K562 (cell line): ENCODE data around the gene ADGRD1. TPM values are rescaled to one million over a fixed set of nuclear protein-coding genes. Genes with fewer than 3 reads are reported as not detected.

ENCODE experiments used
- ATAC-seq: fragments of 200-7000 bp; cut with Tn5 transposase; 3 replicates; pipeline ENCODE4 v1.9.1; 2020; ENCODE audit warnings: moderate library complexity
- BruUV-seq: library from RNA; stranded (reverse); fragments of 400-500 nt; replicated peaks from 2 replicates; lab custom pipeline; 2021; lab: Mats Ljungman, UMichigan
- CTCF ChIA-PET: fragments of 300-600 bp; formaldehyde crosslinking; extraction: SDS; loops from one replicate; lab custom pipeline; 2021; ENCODE audit warnings: low intra/inter-chr PET ratio; lab: Yijun Ruan, JAX
- POLR2A ChIA-PET: fragments of 300-600, 350-650 bp; sonication (Branson Sonifier 250); formaldehyde crosslinking; extraction: SDS; loops from one replicate; lab custom pipeline; 2021; ENCODE audit warnings: antibody characterized with exemption, inconsistent platforms; lab: Yijun Ruan, JAX
- DNase-seq, 4 experiments: peaks; one replicate each; pipeline versions ENCODE4 v3.0.0 to v3.0.0-alpha.2; 2011 to 2018; ENCODE audit warnings: low spot score in 3 of 4, mixed read lengths in 3 of 4; ENCODE audit errors: extremely low read depth in 1 of 4
- FAIRE-seq: peaks from 2 replicates; lab custom pipeline; 2011; peaks lifted over from hg19 to GRCh38; lab: Jason Lieb, UNC
- H2AFZ ChIP-seq: 2 replicates; pipeline ENCODE4 v1.6.0; 2011; ENCODE audit warnings: low read depth, low read length, control low read depth, inconsistent platforms
- H3K27ac ChIP-seq: fragments of 200-600 bp; 3 replicates; pipeline ENCODE4 v1.8.0; 2011; ENCODE audit warnings: low read depth, mild to moderate bottlenecking, control low read depth, inconsistent platforms, low read length, moderate library complexity, mixed read lengths; ENCODE audit errors: extremely low read depth
- H3K27me3 ChIP-seq, 2 experiments: fragments of 300-600 bp in 1 of 2; 2 replicates in 1 of 2; 3 replicates in 1 of 2; pipeline versions ENCODE4 v1.6.0 to v1.8.0; 2011; ENCODE audit warnings: inconsistent platforms in 2 of 2, low read length in 2 of 2, mild to moderate bottlenecking in 1 of 2, mixed read lengths in 1 of 2, moderate library complexity in 1 of 2; ENCODE audit not compliant: control insufficient read depth in 2 of 2, insufficient read depth in 2 of 2
- H3K36me3 ChIP-seq: fragments of 300-600 bp; 3 replicates; pipeline ENCODE4 v1.8.0; 2011; ENCODE audit warnings: mild to moderate bottlenecking, low read length, inconsistent platforms; ENCODE audit not compliant: control insufficient read depth, insufficient read depth
- H3K4me1 ChIP-seq, 2 experiments: fragments of 200-600 bp in 1 of 2; replicated peaks in 1 of 2; 2 replicates in 1 of 2; 3 replicates in 1 of 2; pipeline versions ENCODE4 v1.5.1 to v1.8.0; 2011; ENCODE audit warnings: inconsistent platforms in 2 of 2, low read length in 2 of 2, mild to moderate bottlenecking in 1 of 2, mixed read lengths in 1 of 2, moderate library complexity in 1 of 2; ENCODE audit not compliant: control insufficient read depth in 2 of 2, insufficient read depth in 2 of 2
- H3K4me2 ChIP-seq: 2 replicates; pipeline ENCODE4 v1.6.1; 2011; ENCODE audit warnings: low read length, control low read depth, inconsistent platforms, mixed read lengths; ENCODE audit not compliant: insufficient read depth
- H3K4me3 ChIP-seq: fragments of 200-600 bp; sonication (generic), shearing (Covaris generic); 2 replicates; pipeline ENCODE4 v1.5.1; 2016; ENCODE audit warnings: control low read depth, inconsistent platforms
- H3K79me2 ChIP-seq: fragments of 200-600 bp; 3 replicates; pipeline ENCODE4 v1.8.0; 2011; ENCODE audit warnings: low read length, inconsistent platforms; ENCODE audit not compliant: control insufficient read depth, insufficient read depth
- H3K9ac ChIP-seq, 2 experiments: 2 replicates each; pipeline versions ENCODE4 v1.6.0 to v1.6.1; 2011; ENCODE audit warnings: low read depth in 2 of 2, low read length in 2 of 2, control low read depth in 1 of 2, inconsistent platforms in 1 of 2, mild to moderate bottlenecking in 1 of 2, mixed read lengths in 1 of 2; ENCODE audit not compliant: insufficient read depth in 1 of 2
- H3K9me1 ChIP-seq: one replicate; pipeline ENCODE4 v1.6.0; 2011; ENCODE audit warnings: inconsistent platforms, mild to moderate bottlenecking, low read length, moderate library complexity; ENCODE audit not compliant: control insufficient read depth, insufficient read depth
- H3K9me3 ChIP-seq: replicated peaks from 2 replicates; pipeline ENCODE4 v1.5.1; 2011; ENCODE audit warnings: low read depth, low read length, inconsistent platforms; ENCODE audit not compliant: control insufficient read depth, insufficient read depth
- H4K20me1 ChIP-seq: replicated peaks from 2 replicates; pipeline ENCODE4 v1.6.1; 2011; ENCODE audit warnings: low read length, inconsistent platforms, mixed read lengths; ENCODE audit not compliant: control insufficient read depth, insufficient read depth
- ARNT ChIP-seq, 2 experiments: fragments of 450-650 bp; IDR thresholded peaks; 2 replicates each; pipeline ENCODE4 v1.6.1; 2016; ENCODE audit warnings: mild to moderate bottlenecking in 1 of 2
- HMBOX1 ChIP-seq: sonication (generic); IDR thresholded peaks from 2 replicates; pipeline ENCODE4 v1.6.1; 2016
- MCM2 ChIP-seq: fragments of 450-650 bp; IDR thresholded peaks from 2 replicates; pipeline ENCODE4 v1.6.1; 2017; ENCODE audit warnings: low read depth, mild to moderate bottlenecking
- MECOM ChIP-seq: fragments of 250-450 bp; sonication (Bioruptor Pico); IDR thresholded peaks from 2 replicates; pipeline ENCODE4 v1.8.0; 2022; ENCODE audit warnings: inconsistent platforms
- NFXL1 ChIP-seq: fragments of 450-650 bp; formaldehyde crosslinking; IDR thresholded peaks from 2 replicates; pipeline ENCODE4 v1.4.0; 2021; ENCODE audit warnings: mild to moderate bottlenecking
- TBL1XR1 ChIP-seq, 2 experiments: IDR thresholded peaks; 2 replicates each; pipeline ENCODE4 v1.6.1; 2012; ENCODE audit warnings: improper control_type of control experiment in 2 of 2, low read length in 2 of 2, mild to moderate bottlenecking in 1 of 2
- YBX1 ChIP-seq: fragments of 450-650 bp; IDR thresholded peaks from 2 replicates; pipeline ENCODE4 v1.7.1; 2016; ENCODE audit warnings: mild to moderate bottlenecking
- ZNF561 ChIP-seq: fragments of 450-650 bp; formaldehyde crosslinking; conservative IDR thresholded peaks from 2 replicates; pipeline ENCODE4 v1.4.0; 2020; ENCODE audit warnings: mild to moderate bottlenecking, moderate library complexity
- WGBS: fragments of 100-300 bp; shearing (Covaris generic); methylation state at CpG from one replicate; pipeline ENCODE4 v1.1.6; 2016; ENCODE audit warnings: low coverage, mixed read lengths; ENCODE audit not compliant: insufficient coverage; ENCODE audit errors: missing lambda C conversion rate; 5-methylcytosine and 5-hydroxymethylcytosine counted together
- in situ Hi-C: fragments of 300-500 bp; cut with MboI; formaldehyde crosslinking; loops from 4 replicates; pipeline ENCODE4 v1.15.0; 2018; ENCODE audit warnings: inconsistent platforms, mixed read lengths
- intact Hi-C: fragments of 100-400 bp; cut with micrococcal nuclease; formaldehyde crosslinking; loops from 2 replicates; pipeline ENCODE4 v1.14.2; 2022
- polyA plus RNA-seq, 8 experiments: library from polyadenylated mRNA; depleted of rRNA in 4 of 8; stranded (reverse) in 5 of 8; unstranded in 3 of 8; fragments of >200 nt; fragmentation: Nextera tagmentation in 2 of 8; fragmentation: Illumina TruSeq in 1 of 8; extraction: Ambion mirVana in 2 of 8; extraction: Trizol in 1 of 8; gene quantifications; 2 replicates each; pipeline versions ENCODE4 v1.2.1 to v1.2.3, GENCODE V29; 2011 to 2014; ENCODE audit warnings: inconsistent platforms in 1 of 8, missing spikeins in 1 of 8
- total RNA-seq, 7 experiments: library from RNA; depleted of rRNA in 6 of 7; stranded (reverse); fragments of >200 nt in 6 of 7; fragmentation: Illumina TruSeq in 2 of 7; extraction: Trizol in 2 of 7; gene quantifications; 2 replicates each; pipeline versions ENCODE4 v1.2.1 to v1.2.3, GENCODE V29; 2011 to 2021; ENCODE audit warnings: low replicate concordance in 1 of 7

Gene ADGRD1
- total and polyA plus RNA-seq, 9 of the 15 experiments (the other 6 are each of a cell fraction or from before 2014, with no cell fraction given) = 1.7 to 11.7 (median 3.3) TPM

DNA sequence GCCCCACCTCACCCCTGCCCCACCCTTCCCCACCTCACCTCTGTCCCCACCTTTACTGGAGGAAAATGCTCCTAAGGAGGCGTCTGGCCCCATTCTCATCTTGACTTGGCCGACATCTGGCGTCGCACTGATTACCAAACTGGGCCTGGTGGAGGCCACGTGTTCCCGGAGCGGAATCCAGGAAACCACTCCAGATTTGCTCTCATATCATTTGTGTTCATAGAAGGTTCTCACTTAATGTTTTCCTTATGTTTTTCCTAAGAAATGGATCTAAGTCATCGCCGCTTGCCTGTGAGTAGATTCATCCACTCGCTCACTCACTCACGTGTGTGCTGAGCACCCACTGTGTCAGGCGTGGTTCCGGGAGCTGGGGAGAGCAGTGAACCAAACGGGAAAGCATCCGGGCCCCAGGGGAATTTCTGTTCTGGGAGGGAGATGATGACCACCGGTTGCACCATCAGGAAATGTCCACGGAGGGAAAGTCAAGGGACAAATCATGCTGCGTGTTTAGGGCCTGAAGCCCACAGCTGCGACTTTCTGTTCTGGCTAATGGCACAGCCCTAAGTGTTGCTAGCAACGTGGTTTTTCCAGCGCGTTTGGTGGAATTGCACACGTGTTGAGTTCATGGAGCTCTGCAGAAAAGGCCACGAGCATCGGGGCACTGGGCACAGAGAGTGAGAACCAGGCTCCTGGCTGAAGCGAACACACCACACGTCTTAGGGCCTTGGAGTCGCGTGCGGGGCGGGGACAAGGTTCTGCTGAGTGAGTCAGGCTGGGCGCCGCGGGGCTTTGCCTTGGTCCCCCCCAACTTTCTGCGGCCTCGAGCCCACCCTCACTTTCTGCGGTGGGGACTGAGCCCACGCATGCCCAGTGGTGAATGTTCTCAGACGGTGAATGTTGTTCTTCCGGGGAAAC is 57.7 kb downstream of the ADGRD1 start:
- no peaks in the 10 kb centered on the region for H3K36me3 ChIP-seq
- ChIA-PET POLR2A (no interaction called here), CTCF (no interaction called here)
- H3K27me3 ChIP-seq = peaks cover 0 to 35% of the 10 kb centered on the region in 2 experiments; a peak in 2 of 5 replicates
- no peak overlapping the region for H2AFZ ChIP-seq
- peaks cover 4 to 10% of the 10 kb centered on the region in 2 experiments; a peak in 2 of 5 replicates for H3K4me1 ChIP-seq
- H4K20me1 ChIP-seq = peaks cover 5% of the 10 kb centered on the region
- WGBS = 63% methylated on average over 38 of the region's 40 CpGs
- H3K27ac ChIP-seq = no peak overlapping the region
- intact Hi-C loops = no loop called here
- H3K9ac ChIP-seq = no peak overlapping the region
- no peak overlapping the region for H3K4me3 ChIP-seq
- no peak overlapping the region for H3K4me2 ChIP-seq
- H3K9me3 ChIP-seq = no peaks in the 10 kb centered on the region
- H3K9me1 ChIP-seq = no peaks in the 10 kb centered on the region
- no peaks in the 10 kb centered on the region for H3K79me2 ChIP-seq
- FAIRE-seq = no peak
- TF ChIP-seq NFXL1 (CRISPR knock-in tag) = no peak
- no peak for TF ChIP-seq YBX1
- TF ChIP-seq ARNT (IDR thresholded peaks at IDR 0.05) = no peak
- no peak for TF ChIP-seq MECOM (CRISPR knock-in tag)
- TF ChIP-seq TBL1XR1 (IDR thresholded peaks at IDR 0.05; ENCODE audit: low read length in 2 of 2) = no peak
- TF ChIP-seq HMBOX1 = no peak
- TF ChIP-seq ZNF561 (CRISPR knock-in tag) = no peak
- TF ChIP-seq MCM2 = no peak
- TF ChIP-seq, all 486 proteins: peak for 0
- ATAC-seq = no peak
- DNase-seq = no peak
- BruUV-seq = no TSS peak
- in situ Hi-C loops = no loop called here
